ENCODE measurements around the gene INVS.
"Not testable (repeated sequence)": the region's sequence is repeated elsewhere in the genome, so short reads cannot be mapped to it uniquely, and the experiment has no call there.

Gene INVS

GRCh38 chr9:100202806-100203205 lies 103.8 kb downstream of the INVS start:
- DNase-seq (ENCODE audit: low read depth) = no peak

- no peak for DNase-seq (ENCODE audit: low read depth)
Observed at GRCh38 chr9:100204796-100205195, 105.8 kb downstream of the INVS start.

- DNase-seq (ENCODE audit: low read depth) = no peak
Observed at GRCh38 chr9:100206899-100207298, 107.9 kb downstream of the INVS start.

- no peak for DNase-seq (ENCODE audit: low read depth)
Observed at GRCh38 chr9:100208673-100209072, 109.6 kb downstream of the INVS start.

- DNase-seq (ENCODE audit: low read depth) = no peak
Observed at GRCh38 chr9:100211476-100211875, 112.4 kb downstream of the INVS start.

GRCh38 chr9:100213730-100214477 lies 114.9 kb downstream of the INVS start:
- DNase-seq (ENCODE audit: low read depth) = no peak

- peak; percentile 4 for DNase-seq (ENCODE audit: low read depth)
Observed at GRCh38 chr9:100216178-100216787, 117.2 kb downstream of the INVS start.

GRCh38 chr9:100217536-100217935 lies 118.5 kb downstream of the INVS start:
- DNase-seq (ENCODE audit: low read depth) = no peak

- DNase-seq (ENCODE audit: low read depth) = no peak
Observed at GRCh38 chr9:100219347-100219746, 120.3 kb downstream of the INVS start.

- DNase-seq (ENCODE audit: low read depth) = no peak
Observed at GRCh38 chr9:100220936-100221335, 121.9 kb downstream of the INVS start.

GRCh38 chr9:100221538-100221937 lies 122.5 kb downstream of the INVS start:
- DNase-seq (ENCODE audit: low read depth) = no peak

- no peak for DNase-seq (ENCODE audit: low read depth)
Observed at GRCh38 chr9:100222674-100223073, 123.6 kb downstream of the INVS start.

- no peak for DNase-seq (ENCODE audit: low read depth)
Observed at GRCh38 chr9:100227636-100228035, 128.6 kb downstream of the INVS start.

GRCh38 chr9:100228352-100228869 lies 129.4 kb downstream of the INVS start:
- no peak for DNase-seq (ENCODE audit: low read depth)

GRCh38 chr9:100229136-100229535 lies 130.1 kb downstream of the INVS start:
- no peak for DNase-seq (ENCODE audit: low read depth)

- DNase-seq (ENCODE audit: low read depth) = no peak
Observed at GRCh38 chr9:100229561-100229960, 130.5 kb downstream of the INVS start.

GRCh38 chr9:100236986-100237385 lies 137.9 kb downstream of the INVS start:
- DNase-seq (ENCODE audit: low read depth) = not testable (repeated sequence)

GRCh38 chr9:100240512-100240911 lies 141.5 kb downstream of the INVS start:
- DNase-seq (ENCODE audit: low read depth) = no peak

GRCh38 chr9:100267211-100267610 lies 168.2 kb downstream of the INVS start:
- no peak for DNase-seq (ENCODE audit: low read depth)

- DNase-seq (ENCODE audit: low read depth) = no peak
Observed at GRCh38 chr9:100268271-100268670, 169.2 kb downstream of the INVS start.

GRCh38 chr9:100269656-100270055 lies 170.6 kb downstream of the INVS start:
- DNase-seq (ENCODE audit: low read depth) = no peak

- DNase-seq (ENCODE audit: low read depth) = no peak
Observed at GRCh38 chr9:100277166-100277979, 178.3 kb downstream of the INVS start.

GRCh38 chr9:100281066-100281465 lies 182.0 kb downstream of the INVS start:
- no peak for DNase-seq (ENCODE audit: low read depth)

All from stimulated activated CD8-positive, alpha-beta memory T cell treated with anti-CD3 and anti-CD28 coated beads, Interleukin-12 subunit alpha, Interleukin-12 subunit beta, amount 100 ng/mL, for 4 hours (primary cell).